ENCODE measurements around the gene EXOC2. TPM values are rescaled to one million over a fixed set of nuclear protein-coding genes. Genes with fewer than 3 reads are reported as not detected.

EXOC2 gene
- total RNA-seq, 1 donor from 2014 or later = 22.6 TPM

- H3K9me3 Mint-ChIP-seq = peaks cover 5% of the 10 kb centered on the region
- no peak overlapping the region for H3K27ac Mint-ChIP-seq (ENCODE audit: unreplicated experiment)
- TF ChIP-seq, protein P1, sequence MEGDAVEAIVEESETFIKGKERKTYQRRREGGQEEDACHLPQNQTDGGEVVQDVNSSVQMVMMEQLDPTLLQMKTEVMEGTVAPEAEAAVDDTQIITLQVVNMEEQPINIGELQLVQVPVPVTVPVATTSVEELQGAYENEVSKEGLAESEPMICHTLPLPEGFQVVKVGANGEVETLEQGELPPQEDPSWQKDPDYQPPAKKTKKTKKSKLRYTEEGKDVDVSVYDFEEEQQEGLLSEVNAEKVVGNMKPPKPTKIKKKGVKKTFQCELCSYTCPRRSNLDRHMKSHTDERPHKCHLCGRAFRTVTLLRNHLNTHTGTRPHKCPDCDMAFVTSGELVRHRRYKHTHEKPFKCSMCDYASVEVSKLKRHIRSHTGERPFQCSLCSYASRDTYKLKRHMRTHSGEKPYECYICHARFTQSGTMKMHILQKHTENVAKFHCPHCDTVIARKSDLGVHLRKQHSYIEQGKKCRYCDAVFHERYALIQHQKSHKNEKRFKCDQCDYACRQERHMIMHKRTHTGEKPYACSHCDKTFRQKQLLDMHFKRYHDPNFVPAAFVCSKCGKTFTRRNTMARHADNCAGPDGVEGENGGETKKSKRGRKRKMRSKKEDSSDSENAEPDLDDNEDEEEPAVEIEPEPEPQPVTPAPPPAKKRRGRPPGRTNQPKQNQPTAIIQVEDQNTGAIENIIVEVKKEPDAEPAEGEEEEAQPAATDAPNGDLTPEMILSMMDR (conservative IDR thresholded peaks at IDR 0.05) = no peak
- no peak for DNase-seq (ENCODE audit: low read depth, low spot score)
- H3K4me1 Mint-ChIP-seq = no peaks in the 10 kb centered on the region
- no peak overlapping the region for H3K4me3 Mint-ChIP-seq
- peaks cover 3% of the 10 kb centered on the region for H3K36me3 Mint-ChIP-seq (ENCODE audit: low read depth)
- H3K27me3 Mint-ChIP-seq (ENCODE audit: low read depth) = peaks cover 2% of the 10 kb centered on the region
These were observed 247.1 kb downstream of the EXOC2 start for GRCh38 chr6:445571-446417.

GRCh38 chr6:444653-445275 is 248.2 kb downstream of the EXOC2 start:
- Mint-ChIP-seq H3K36me3 (ENCODE audit: low read depth) (peaks cover 3% of the 10 kb centered on the region), H3K9me3 (peaks cover 3% of the 10 kb centered on the region), H3K4me3 (no peak overlapping the region), H3K4me1 (no peaks in the 10 kb centered on the region), H3K27ac (ENCODE audit: unreplicated experiment) (no peak overlapping the region), H3K27me3 (ENCODE audit: low read depth) (peaks cover 4% of the 10 kb centered on the region)
- no peak for DNase-seq (ENCODE audit: low read depth, low spot score)
- TF ChIP-seq, protein P1 (conservative IDR thresholded peaks at IDR 0.05) = no peak

DNA sequence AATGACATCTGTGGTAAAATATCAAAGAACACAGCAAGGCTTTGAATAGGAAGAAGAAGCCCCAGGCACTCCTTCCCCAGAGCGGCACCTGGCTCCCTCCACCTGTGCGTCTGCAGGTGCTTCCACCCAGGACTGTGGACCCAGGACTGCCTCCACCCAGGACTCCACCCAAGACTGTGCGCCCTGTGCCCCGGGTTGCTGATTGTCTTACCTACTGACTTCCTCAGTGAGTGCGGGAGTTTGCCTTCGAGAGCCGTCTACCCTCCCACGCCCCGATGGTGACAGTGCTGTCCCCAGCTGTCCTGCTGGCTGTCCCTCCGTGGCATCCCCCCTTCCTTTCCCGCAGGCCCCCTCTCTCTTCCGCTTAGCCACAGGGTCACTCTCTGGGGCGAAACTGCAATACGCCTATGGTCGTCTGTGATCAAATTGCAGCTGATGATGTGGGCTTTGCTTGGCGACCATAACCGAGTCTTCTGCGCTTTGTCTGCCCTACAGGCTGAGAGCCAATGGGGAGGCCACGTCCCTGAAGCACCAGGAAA is 249.2 kb downstream of the EXOC2 start:
- Mint-ChIP-seq H3K4me1 (no peaks in the 10 kb centered on the region), H3K9me3 (peaks cover 2% of the 10 kb centered on the region), H3K36me3 (ENCODE audit: low read depth) (peaks cover 3% of the 10 kb centered on the region)

GRCh38 chr6:441126-441920 is 251.6 kb downstream of the EXOC2 start:
- TF ChIP-seq, protein P1 (conservative IDR thresholded peaks at IDR 0.05) = no peak
- no peaks in the 10 kb centered on the region for H3K4me1 Mint-ChIP-seq
- DNase-seq (ENCODE audit: low read depth, low spot score) = no peak
- no peaks in the 10 kb centered on the region for H3K36me3 Mint-ChIP-seq (ENCODE audit: low read depth)
- H3K9me3 Mint-ChIP-seq = no peaks in the 10 kb centered on the region
- H3K27ac Mint-ChIP-seq (ENCODE audit: unreplicated experiment) = no peak overlapping the region
- no peak overlapping the region for H3K4me3 Mint-ChIP-seq
- H3K27me3 Mint-ChIP-seq (ENCODE audit: low read depth) = peaks cover 4% of the 10 kb centered on the region

More for the DNA sequence above, 249.2 kb downstream of the EXOC2 start:
- H3K4me3 Mint-ChIP-seq = no peak overlapping the region
- peaks cover 4% of the 10 kb centered on the region for H3K27me3 Mint-ChIP-seq (ENCODE audit: low read depth)
- H3K27ac Mint-ChIP-seq (ENCODE audit: unreplicated experiment) = no peak overlapping the region
- no peak for DNase-seq (ENCODE audit: low read depth, low spot score)
- TF ChIP-seq, protein P1 (conservative IDR thresholded peaks at IDR 0.05) = no peak

DNA sequence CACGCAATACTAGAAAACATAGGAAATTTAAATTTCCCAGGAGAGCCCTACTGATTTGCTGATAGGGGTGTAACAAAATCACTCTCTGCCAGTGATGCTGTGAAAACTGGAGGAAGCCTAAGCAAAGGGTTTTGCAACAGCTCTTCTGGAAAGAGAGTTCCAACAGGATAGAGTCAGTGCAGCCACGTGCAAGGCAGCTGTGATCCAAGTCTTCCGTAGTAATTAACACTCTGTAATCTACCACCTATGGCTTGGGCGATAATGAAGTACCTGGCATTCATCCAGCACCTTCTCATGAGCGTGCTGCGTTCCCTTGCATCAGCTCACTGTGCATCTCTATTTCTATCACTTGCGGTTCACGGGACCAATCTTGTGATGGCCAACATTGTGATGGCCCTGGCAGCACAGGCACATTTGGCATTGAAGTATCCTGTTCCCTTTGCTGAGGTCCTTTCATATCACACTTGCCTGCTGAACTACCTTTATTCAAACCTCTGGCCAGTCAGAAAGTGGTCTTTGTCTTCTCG is 253.2 kb downstream of the EXOC2 start:
- no peak overlapping the region for H3K4me3 Mint-ChIP-seq
- no peaks in the 10 kb centered on the region for H3K4me1 Mint-ChIP-seq
- DNase-seq (ENCODE audit: low read depth, low spot score) = no peak
- H3K27me3 Mint-ChIP-seq (ENCODE audit: low read depth) = peaks cover 4% of the 10 kb centered on the region
- no peaks in the 10 kb centered on the region for H3K36me3 Mint-ChIP-seq (ENCODE audit: low read depth)
- TF ChIP-seq, protein P1 (conservative IDR thresholded peaks at IDR 0.05) = no peak
- H3K27ac Mint-ChIP-seq (ENCODE audit: unreplicated experiment) = no peak overlapping the region
- H3K9me3 Mint-ChIP-seq = no peaks in the 10 kb centered on the region

Measured in neural crest cell (in vitro differentiated cells).